Mononuclear cell (primary cell): ENCODE measurements around the gene DCAF16. TPM values are rescaled to one million over a fixed set of nuclear protein-coding genes. Genes with fewer than 3 reads are reported as not detected.
"Not testable (repeated sequence)": the region's sequence is repeated elsewhere in the genome, so short reads cannot be mapped to it uniquely, and the experiment has no call there.

Experiments
- H3K27me3 ChIP-seq: 2 replicates; pipeline ENCODE4 v1.6.0; 2011; ENCODE audit warnings: low read length, control low read depth; ENCODE audit not compliant: insufficient read depth
- H3K4me1 ChIP-seq: 2 replicates; pipeline ENCODE4 v1.5.1; 2011; ENCODE audit warnings: mild to moderate bottlenecking, low read length, control low read depth; ENCODE audit not compliant: insufficient read depth
- H3K4me3 ChIP-seq: 2 replicates; pipeline ENCODE4 v1.5.1; 2011; ENCODE audit warnings: mild to moderate bottlenecking, low read length, moderate library complexity
- H3K9me3 ChIP-seq: 2 replicates; pipeline ENCODE4 v1.5.1; 2011; ENCODE audit warnings: low read depth, mild to moderate bottlenecking, control low read depth, low read length
- total RNA-seq: library from RNA; depleted of rRNA; stranded (reverse); fragments of >200 nt; gene quantifications from one replicate; pipeline ENCODE4 v1.2.3, GENCODE V29; 2012

DCAF16 gene
- total RNA-seq, result 50.5 TPM

DNA sequence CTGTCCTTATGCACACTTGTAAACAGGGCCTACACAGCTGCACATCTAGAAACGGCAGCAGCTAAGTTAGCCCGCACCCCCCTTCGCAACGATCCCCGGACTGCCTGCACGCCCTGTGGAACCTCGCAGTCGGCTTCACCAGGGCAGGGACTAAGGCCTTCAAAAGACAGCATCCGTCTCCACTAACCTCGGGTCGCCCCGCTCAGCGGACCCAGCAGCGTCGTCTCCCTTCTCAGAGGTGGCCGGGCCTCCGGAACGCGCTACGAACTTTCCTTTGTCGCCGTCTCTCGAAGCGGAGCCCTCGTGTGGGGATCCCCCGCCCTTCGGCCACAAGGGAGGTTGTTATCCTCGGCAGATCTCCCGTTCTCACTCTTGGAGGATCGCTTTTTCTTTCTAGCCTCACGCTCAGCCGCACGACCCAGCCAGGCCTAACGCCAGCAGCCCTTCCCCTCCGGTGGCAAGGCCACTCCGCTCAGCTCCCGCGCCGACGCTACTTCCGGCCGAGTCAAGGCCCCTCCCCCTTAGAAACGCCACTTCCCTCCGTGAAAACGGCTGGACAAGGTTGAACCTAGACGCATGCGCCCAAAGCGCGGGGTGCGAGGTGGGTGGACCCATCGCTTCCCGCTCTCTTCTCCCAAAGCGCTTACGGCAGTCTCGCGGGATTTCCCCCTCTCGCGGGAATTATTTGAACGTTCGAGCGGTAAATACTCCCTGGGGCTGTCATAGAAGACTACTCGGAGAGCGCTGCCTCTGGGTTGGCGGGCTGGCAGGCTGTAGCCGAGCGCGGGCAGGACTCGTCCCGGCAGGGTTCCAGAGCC, at the start of gene DCAF16, which contains the start of gene NCAPG:
DCAF16 (minus strand) TSS at position 498 of the 818 bp plus-strand sequence. CDS start 6,616 bp downstream, outside the sequence.
NCAPG (plus strand) TSS at position 720 of the 818 bp plus-strand sequence. CDS start 99 bp downstream, outside the sequence.
- no peaks in the 10 kb centered on the region for H3K27me3 ChIP-seq
- peaks cover 48% of the 10 kb centered on the region for H3K4me1 ChIP-seq
- H3K4me3 ChIP-seq, result peak within 1 kb of the TSS; percentile 91

DNA sequence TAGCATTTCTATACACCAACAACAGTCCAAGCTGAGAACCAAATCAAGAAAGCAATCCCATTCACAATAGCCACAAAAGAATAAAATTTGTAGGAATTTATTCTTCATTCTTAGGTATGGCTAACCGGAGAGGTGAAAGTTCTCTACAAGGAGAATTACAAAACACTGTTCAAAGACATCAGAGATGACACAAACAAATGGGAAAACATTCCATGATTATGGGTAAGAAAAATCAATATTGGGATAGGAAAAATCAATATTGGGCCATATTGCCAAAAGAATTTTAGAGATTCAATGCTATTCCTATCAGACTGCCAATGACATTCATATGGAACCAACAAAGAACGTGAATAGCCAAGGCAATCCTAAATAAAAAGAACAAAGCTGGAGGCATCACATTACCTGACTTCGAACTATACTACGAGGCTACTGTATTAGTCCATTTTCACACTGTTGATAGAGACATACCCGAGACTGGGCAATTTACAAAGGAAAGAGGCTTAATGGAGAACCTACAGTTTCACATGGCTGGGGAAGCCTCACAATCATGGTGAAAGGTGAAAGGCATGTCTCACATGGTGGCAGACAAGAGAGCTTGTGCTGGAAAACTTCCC, 49.3 kb upstream of the DCAF16 start:
- Histone ChIP-seq H3K4me1 (no peaks in the 10 kb centered on the region), H3K4me3 (no peak overlapping the region)

More for the DNA sequence above, at the start of gene DCAF16, which contains the start of gene NCAPG:
- no peaks in the 10 kb centered on the region for H3K9me3 ChIP-seq

DNA sequence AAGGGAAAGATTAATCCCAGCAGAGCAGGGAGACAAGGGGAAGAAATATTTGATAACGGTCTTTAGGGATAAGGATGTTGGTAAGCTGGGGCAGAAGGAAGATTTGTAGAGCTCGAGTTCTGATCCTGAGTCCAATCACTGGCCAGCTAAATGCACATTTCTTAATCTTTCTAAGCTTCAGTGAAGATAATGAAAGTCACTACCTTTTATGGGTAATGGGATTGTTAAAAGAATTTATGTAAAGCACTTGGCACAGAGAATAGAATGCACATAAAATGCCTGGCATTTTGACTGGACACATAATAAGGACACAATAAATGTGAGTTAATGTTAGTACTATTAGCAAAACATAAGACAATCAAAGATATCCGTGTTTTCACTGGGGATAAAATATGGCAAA, 43.5 kb upstream of the DCAF16 start:
- Histone ChIP-seq H3K4me1 (no peaks in the 10 kb centered on the region), H3K9me3 (no peaks in the 10 kb centered on the region), H3K4me3 (no peak overlapping the region), H3K27me3 (no peaks in the 10 kb centered on the region)

More for the DNA sequence above, 49.3 kb upstream of the DCAF16 start:
- Histone ChIP-seq H3K9me3 (no peaks in the 10 kb centered on the region), H3K27me3 (no peaks in the 10 kb centered on the region)

DNA sequence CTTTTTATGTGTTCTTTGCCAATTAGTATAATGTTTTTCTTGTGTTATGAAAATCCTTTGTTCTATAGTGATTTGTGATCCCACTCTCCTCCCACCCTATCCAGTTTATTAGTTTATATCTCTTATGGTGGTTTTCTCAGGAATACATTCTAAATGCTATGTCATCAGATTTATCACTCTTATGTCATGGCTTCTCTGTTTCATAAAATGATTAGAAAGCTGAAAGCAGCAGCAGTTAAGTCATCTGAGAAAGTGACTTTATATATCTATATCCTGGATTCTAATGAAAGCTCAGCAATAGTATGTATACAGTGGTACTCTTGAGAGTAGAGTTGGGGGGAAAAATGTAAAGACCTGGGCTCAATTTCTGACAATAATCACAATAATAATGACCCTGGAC, 41.4 kb upstream of the DCAF16 start:
- no peaks in the 10 kb centered on the region for H3K4me1 ChIP-seq
- no peak overlapping the region for H3K4me3 ChIP-seq
- no peaks in the 10 kb centered on the region for H3K27me3 ChIP-seq
- H3K9me3 ChIP-seq, result no peaks in the 10 kb centered on the region

DNA sequence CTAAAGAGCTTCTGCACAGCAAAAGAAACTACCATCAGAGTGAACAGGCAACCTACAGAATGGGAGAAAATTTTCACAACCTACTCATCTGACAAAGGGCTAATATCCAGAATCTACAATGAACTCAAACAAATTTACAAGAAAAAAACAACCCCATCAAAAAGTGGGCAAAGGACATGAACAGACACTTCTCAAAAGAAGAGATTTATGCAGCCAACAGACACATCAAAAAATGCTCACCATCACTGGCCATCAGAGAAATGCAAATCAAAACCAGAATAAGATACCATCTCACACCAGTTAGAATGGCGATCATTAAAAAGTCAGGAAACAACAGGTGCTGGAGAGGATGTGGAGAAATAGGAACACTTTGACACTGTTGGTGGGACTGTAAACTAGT, 39.7 kb upstream of the DCAF16 start:
- H3K4me3 ChIP-seq, H3K9me3 ChIP-seq, H3K27me3 ChIP-seq, H3K4me1 ChIP-seq: not testable (repeated sequence)

DNA sequence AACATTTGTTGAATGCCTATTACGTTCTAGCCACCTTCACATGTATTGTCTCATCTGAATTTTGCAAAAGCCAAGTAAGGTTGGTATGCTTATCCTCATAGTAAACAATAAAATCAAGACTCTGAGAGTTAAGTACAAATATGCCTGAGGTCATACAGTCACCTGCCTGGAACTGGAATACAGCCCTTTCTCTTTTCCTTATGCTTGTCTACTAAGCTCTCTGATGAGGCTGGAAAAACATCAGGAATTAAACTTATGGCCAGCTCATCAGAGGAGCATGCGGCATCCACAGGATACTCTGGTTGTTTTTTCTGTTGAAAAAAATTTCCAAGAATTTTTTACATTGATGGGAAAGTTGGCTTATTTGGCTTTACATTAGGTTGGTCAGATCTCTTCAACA, 35.7 kb upstream of the DCAF16 start:
- Histone ChIP-seq H3K4me1 (no peaks in the 10 kb centered on the region), H3K4me3 (no peak overlapping the region), H3K9me3 (no peaks in the 10 kb centered on the region), H3K27me3 (no peaks in the 10 kb centered on the region)

DNA sequence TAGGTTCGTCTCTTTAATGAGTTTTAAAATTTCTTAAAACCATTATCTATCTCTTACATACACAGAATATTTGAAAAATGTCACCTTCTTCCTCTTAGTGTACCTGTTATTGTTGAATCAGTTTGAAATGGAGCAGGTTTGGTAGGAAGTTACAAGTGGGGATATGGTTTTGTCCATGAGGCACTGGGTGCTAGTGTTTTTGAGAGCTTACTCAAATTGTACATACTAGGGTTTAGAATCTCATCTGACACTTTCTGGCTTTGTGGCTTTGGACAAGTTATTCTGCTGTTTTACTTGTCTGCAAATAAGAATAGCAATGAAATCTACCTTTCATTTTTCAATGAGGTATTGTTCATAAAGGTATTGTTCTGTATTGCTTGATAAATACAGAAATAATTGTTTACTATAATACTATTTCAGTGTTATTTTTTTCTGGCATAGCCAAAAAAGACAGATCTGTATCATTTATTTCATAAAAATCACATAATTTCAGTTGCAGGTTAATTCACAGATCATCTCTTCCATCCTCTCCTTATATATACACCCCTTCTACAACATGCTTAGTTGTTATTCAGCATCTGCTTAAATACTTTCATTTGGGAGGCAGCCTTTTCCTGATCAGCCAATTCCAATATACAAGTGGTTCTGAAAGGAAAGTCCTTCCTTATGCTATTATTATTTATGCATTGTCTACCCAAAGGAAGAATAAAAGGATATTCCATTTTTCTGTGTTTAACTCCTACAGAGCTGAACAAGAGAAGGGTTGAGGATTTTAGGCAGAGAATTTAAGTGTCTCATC, 13.5 kb upstream of the DCAF16 start:
- Histone ChIP-seq H3K27me3 (no peaks in the 10 kb centered on the region), H3K4me3 (no peak overlapping the region), H3K9me3 (no peaks in the 10 kb centered on the region), H3K4me1 (no peaks in the 10 kb centered on the region)

DNA sequence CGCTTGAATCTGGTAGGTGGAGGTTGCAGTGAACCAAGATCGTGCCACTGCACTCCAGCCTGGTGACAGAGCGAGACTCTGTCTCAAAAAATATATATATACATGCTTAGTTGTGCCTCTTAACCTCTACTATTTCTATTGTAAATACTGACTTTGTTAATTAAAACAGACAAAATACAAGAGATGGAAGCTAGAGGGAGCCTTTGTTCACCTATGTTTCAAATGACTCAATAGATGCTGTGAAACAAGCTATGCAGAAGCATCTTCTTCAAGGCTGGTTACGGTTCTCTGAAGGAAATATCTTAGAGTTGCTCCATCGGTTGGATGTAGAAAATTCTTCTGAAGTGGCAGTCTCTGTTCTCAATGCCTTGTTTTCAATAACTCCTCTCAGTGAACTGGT, 6.5 kb upstream of the DCAF16 start:
- no peaks in the 10 kb centered on the region for H3K27me3 ChIP-seq
- no peak overlapping the region for H3K4me3 ChIP-seq
- peaks cover 13% of the 10 kb centered on the region for H3K4me1 ChIP-seq
- H3K9me3 ChIP-seq, result no peaks in the 10 kb centered on the region

DNA sequence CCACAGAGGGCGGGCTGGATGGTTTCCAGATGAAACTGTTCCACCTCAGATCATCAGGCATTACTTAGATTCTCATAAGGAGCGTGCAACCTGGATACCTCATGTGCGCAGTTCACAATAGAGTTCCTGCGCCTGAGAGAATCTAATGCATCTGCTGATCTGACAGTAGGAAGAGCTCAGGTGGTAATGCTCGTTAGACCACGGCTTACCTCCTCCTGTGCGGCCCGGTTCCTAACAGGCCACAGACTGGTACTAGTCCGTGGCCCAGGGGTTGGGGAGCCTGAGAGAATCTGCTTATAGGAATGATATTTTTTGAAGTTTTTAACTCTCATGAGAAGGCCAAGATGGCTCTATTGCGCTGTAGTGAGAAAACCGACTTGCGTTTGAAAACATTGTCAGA, 5.6 kb upstream of the DCAF16 start:
- H3K4me3 ChIP-seq, result no peak overlapping the region
- no peaks in the 10 kb centered on the region for H3K27me3 ChIP-seq
- H3K9me3 ChIP-seq, result no peaks in the 10 kb centered on the region
- H3K4me1 ChIP-seq, result peaks cover 21% of the 10 kb centered on the region

DNA sequence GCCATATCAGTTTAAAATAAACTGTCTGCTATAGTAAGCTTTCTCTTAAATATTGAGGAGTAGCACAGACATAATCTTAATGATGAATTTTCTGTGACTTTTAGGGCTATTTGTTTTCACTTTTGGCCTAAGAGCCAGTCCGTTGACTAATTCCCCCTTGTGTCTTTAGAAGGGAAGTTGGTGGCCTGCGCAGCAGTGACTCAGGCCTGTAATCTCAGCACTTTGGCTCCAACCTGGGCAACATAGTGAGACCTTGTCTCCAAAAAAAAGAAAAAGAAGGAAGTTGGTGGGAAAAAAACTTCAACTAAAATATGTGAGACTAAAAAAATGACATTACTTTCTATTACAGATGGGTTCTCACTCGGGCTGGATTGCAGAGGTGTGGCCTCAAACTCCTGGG, 3.6 kb upstream of the DCAF16 start:
- H3K4me3 ChIP-seq, result no peak overlapping the region
- H3K27me3 ChIP-seq, result no peaks in the 10 kb centered on the region
- peaks cover 32% of the 10 kb centered on the region for H3K4me1 ChIP-seq
- no peaks in the 10 kb centered on the region for H3K9me3 ChIP-seq

DNA sequence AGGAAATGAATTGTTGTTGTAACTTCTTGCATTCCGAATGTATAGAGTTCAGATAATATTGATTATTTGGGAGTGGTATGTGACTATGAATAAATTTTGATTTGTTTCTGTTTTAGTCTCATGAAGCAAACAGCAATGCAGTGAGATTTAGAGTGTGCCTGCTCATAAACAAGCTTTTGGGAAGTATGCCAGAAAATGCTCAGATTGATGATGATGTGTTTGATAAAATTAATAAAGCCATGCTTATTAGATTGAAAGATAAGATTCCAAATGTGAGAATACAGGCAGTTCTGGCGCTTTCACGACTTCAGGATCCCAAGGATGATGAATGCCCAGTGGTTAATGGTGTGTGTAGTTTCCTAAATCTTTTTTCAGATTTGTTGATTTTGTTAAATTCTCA, 2.2 kb upstream of the DCAF16 start:
- Histone ChIP-seq H3K27me3 (no peaks in the 10 kb centered on the region), H3K4me3 (no peak overlapping the region), H3K4me1 (peaks cover 40% of the 10 kb centered on the region)

DNA sequence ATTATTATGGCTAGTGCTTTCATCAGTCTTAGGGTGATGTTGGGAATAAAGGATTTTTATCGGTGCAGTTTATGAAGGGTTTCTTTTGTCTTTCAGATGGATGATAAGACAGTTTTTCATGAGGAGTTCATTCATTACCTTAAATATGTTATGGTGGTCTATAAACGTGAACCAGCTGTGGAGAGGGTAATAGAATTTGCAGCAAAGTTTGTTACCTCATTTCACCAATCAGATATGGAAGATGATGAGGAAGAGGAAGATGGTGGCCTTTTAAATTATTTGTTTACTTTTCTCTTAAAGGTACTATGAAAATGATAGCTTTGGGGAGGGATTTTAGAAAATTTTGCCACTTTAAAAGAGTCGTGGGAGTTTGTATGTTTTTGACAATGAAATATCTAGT, 1.6 kb upstream of the DCAF16 start:
- Histone ChIP-seq H3K4me1 (peaks cover 47% of the 10 kb centered on the region), H3K9me3 (no peaks in the 10 kb centered on the region), H3K27me3 (no peaks in the 10 kb centered on the region), H3K4me3 (no peak overlapping the region)

More for the DNA sequence above, 2.2 kb upstream of the DCAF16 start:
- H3K9me3 ChIP-seq, result no peaks in the 10 kb centered on the region

DNA sequence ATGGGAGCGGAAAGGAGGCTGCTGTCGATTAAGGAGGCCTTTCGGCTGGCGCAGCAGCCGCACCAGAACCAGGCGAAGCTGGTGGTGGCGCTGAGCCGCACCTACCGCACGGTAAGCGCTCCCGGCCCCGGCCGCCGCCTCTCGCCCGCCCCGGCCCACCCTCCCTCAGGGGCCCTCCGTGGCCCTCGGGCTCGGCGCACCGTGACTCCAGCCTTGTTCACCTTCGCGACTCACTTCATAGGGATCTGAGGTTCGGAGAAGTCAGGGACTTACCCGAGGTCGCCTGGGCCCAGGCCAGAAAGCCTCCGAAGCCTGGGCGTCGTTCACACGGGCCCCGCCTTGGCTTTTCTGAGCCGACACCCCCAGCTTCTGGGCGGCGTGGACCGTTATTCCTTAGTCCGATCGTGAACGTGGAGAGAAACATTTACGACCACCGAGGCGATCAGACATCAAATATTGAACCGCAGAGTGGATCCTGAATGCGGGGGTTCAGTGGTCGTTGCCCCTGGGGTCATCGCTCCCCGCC, 584 bp upstream of the DCAF16 start:
- H3K9me3 ChIP-seq, result no peaks in the 10 kb centered on the region
- peaks cover 48% of the 10 kb centered on the region for H3K4me1 ChIP-seq
- no peaks in the 10 kb centered on the region for H3K27me3 ChIP-seq
- H3K4me3 ChIP-seq, result peak overlapping the region; percentile 91

DNA sequence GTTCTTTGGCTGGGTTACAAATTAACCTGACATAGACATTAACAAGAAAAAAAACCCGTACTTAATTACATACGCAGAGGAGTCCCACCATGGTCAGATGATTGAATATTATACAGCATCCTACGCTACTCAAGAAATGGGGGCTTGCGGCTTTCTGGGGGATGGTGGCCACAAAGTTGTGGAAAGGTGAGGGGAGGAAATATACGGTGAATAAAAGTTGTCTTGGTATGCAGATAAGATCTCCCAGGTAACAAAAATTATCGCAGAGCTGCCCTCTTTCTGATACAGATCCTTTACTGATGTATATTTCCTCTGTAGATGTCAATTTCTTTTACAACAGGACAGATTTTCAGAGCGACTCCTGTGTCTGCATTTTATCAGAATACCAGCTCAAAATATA, 890 bp downstream of the DCAF16 start:
- peaks cover 48% of the 10 kb centered on the region for H3K4me1 ChIP-seq
- peak overlapping the region; percentile 91 for H3K4me3 ChIP-seq
- H3K27me3 ChIP-seq, result no peaks in the 10 kb centered on the region
- no peaks in the 10 kb centered on the region for H3K9me3 ChIP-seq

DNA sequence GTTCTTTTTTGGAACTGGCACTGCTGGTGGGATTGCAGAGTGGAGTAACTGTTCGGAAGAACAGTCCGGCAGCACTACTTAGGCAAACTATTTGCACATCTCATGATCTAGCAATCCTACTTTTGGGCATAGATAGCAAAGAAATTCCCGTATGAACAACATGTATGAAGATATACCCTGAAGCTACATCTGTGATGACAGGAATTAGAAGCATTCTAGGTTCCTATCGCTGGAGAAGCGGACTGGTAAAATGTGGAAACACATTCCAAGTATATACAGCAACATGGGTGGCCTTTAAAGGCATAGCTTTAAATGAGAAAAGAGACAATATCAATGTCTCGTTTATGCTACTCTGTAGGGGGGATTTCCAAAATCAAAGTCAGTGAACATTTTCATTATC, 3.1 kb downstream of the DCAF16 start:
- Histone ChIP-seq H3K27me3 (no peaks in the 10 kb centered on the region), H3K4me3 (no peak overlapping the region), H3K9me3 (no peaks in the 10 kb centered on the region), H3K4me1 (peaks cover 38% of the 10 kb centered on the region)
